ENCODE results near the gene MAP2K3.

DNA sequence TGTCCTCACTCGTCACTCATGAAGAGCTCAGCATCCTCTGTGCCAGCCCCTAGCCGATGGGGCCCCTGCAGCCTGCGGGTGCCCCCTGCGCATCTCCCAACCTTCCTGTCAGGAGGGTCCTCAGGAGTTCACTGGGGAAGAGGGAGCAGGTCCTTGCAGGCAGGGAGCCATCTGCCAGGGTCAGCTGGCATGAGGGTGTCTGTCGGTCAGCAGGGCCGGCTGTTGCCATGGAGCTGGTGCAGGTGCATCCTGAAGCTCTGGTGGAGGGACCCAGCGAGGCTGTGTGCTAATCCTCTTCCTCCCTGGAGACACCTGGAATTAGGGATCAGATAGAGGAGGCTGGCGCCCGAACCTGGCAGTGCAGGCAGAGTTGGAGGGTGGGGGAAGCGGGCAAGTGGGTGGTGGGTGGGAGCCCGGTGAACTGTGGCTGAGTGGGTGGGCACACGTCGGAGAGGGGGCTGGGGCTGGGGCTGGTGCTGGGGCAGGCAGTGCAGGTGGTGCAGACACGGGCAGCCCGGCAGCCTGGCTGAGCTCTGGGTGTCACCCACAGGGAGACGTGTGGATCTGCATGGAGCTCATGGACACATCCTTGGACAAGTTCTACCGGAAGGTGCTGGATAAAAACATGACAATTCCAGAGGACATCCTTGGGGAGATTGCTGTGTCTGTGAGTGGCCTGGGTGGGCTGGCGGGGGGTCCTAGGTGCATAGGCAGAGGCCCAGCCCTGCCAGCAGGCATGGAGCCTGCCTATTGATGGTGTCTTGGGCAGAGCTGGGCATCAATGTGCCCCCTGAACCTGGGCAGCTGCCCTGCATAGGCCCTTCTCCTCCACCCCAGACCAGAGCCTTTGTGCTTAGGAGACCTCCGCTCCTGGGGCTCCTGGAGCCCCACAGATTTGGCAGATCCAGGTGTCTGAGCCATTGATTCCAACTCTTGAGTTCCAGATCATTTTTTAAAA is 17.4 kb downstream of the MAP2K3 start:
- TF ChIP-seq, protein P1, sequence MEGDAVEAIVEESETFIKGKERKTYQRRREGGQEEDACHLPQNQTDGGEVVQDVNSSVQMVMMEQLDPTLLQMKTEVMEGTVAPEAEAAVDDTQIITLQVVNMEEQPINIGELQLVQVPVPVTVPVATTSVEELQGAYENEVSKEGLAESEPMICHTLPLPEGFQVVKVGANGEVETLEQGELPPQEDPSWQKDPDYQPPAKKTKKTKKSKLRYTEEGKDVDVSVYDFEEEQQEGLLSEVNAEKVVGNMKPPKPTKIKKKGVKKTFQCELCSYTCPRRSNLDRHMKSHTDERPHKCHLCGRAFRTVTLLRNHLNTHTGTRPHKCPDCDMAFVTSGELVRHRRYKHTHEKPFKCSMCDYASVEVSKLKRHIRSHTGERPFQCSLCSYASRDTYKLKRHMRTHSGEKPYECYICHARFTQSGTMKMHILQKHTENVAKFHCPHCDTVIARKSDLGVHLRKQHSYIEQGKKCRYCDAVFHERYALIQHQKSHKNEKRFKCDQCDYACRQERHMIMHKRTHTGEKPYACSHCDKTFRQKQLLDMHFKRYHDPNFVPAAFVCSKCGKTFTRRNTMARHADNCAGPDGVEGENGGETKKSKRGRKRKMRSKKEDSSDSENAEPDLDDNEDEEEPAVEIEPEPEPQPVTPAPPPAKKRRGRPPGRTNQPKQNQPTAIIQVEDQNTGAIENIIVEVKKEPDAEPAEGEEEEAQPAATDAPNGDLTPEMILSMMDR (IDR thresholded peaks at IDR 0.05; ENCODE audit: low read length), result no peak
- TF ChIP-seq EZH2 (IDR thresholded peaks at IDR 0.05; ENCODE audit: borderline replicate concordance, low read length), result no peak

Data from OCI-LY1 (cell line).